Testis (tissue), 2 donors: Measurements from ENCODE around the gene MICB.
"Not testable (repeated sequence)": the region's sequence is repeated elsewhere in the genome, so short reads cannot be mapped to it uniquely, and the experiment has no call there.

Source experiments
- POLR2A ChIP-seq: fragments of 450-650 bp; IDR thresholded peaks from one replicate; pipeline ENCODE4 v1.6.1; 2017; ENCODE audit warnings: antibody characterized with exemption, mild to moderate bottlenecking, moderate library complexity
- TF ChIP-seq, protein P1 (sequence below), 3 experiments: fragments of 450-650 bp in 2 of 3; fragments of 200-600 bp in 1 of 3; sonication (generic) in 1 of 3; IDR thresholded peaks; one replicate each; pipeline ENCODE4 v1.5.1; 2016 to 2019; ENCODE audit warnings: antibody characterized with exemption in 3 of 3, mild to moderate bottlenecking in 2 of 3, moderate library complexity in 1 of 3

DNA sequence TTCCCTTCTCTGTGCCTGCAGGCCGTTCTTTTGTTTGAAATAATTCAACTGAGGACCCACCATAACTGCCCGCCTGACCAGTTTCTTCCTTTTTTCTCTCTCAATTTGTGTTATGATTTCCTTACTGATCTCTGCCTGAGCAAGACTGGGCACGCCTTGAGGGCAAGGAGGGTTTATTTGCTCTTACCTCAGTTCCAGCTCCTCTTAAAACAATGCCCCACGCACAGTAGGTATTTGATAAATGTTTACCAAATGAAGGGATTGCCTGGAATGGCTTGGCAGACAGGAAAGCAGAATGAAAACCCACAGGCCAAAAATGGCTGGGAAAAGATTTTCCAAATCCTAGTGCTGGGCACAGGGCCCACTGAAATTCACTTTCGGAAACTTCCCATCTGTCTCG lies 10.3 kb upstream of the MICB start:
- TF ChIP-seq, protein P1, sequence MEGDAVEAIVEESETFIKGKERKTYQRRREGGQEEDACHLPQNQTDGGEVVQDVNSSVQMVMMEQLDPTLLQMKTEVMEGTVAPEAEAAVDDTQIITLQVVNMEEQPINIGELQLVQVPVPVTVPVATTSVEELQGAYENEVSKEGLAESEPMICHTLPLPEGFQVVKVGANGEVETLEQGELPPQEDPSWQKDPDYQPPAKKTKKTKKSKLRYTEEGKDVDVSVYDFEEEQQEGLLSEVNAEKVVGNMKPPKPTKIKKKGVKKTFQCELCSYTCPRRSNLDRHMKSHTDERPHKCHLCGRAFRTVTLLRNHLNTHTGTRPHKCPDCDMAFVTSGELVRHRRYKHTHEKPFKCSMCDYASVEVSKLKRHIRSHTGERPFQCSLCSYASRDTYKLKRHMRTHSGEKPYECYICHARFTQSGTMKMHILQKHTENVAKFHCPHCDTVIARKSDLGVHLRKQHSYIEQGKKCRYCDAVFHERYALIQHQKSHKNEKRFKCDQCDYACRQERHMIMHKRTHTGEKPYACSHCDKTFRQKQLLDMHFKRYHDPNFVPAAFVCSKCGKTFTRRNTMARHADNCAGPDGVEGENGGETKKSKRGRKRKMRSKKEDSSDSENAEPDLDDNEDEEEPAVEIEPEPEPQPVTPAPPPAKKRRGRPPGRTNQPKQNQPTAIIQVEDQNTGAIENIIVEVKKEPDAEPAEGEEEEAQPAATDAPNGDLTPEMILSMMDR (IDR thresholded peaks at IDR 0.05) = not testable (repeated sequence)
- not testable (repeated sequence) for TF ChIP-seq POLR2A
